Stomach smooth muscle (tissue), 2 donors: Measurements from ENCODE around the gene FRMD4A.
"Not testable (repeated sequence)": the region's sequence is repeated elsewhere in the genome, so short reads cannot be mapped to it uniquely, and the experiment has no call there.

Experiments used
- H3K27ac ChIP-seq: one replicate; pipeline ENCODE4 v1.7.0; 2013; ENCODE audit warnings: mild to moderate bottlenecking, low read length, inconsistent platforms
- H3K27me3 ChIP-seq, 2 donors: one replicate each; pipeline ENCODE4 v1.7.0; 2013; ENCODE audit warnings: low read length in 2 of 2; ENCODE audit not compliant: insufficient read depth in 2 of 2, control insufficient read depth in 1 of 2
- H3K36me3 ChIP-seq, 2 donors: one replicate each; pipeline ENCODE4 v1.7.0; 2013; ENCODE audit warnings: low read length in 2 of 2; ENCODE audit not compliant: control insufficient read depth in 2 of 2, insufficient read depth in 2 of 2
- H3K4me1 ChIP-seq: one replicate; pipeline ENCODE4 v1.7.0; 2013; ENCODE audit warnings: low read length; ENCODE audit not compliant: control insufficient read depth, insufficient read depth
- H3K4me3 ChIP-seq, 2 donors: one replicate each; pipeline ENCODE4 v1.7.0; 2013; ENCODE audit warnings: low read length in 2 of 2
- H3K9ac ChIP-seq, 2 donors: one replicate each; pipeline ENCODE4 v1.7.0; 2013; ENCODE audit warnings: low read length in 2 of 2, mild to moderate bottlenecking in 1 of 2
- H3K9me3 ChIP-seq, 2 donors: one replicate each; pipeline ENCODE4 v1.7.0; 2013; ENCODE audit warnings: low read length in 2 of 2; ENCODE audit not compliant: control insufficient read depth in 2 of 2
- donor health status: healthy.
- donor health status: Pancreatic carcinoma.

The FRMD4A gene

GRCh38 chr10:13930120-13930519, 400.6 kb downstream of the FRMD4A start:
- H3K4me1 ChIP-seq: no peaks in the 10 kb centered on the region
- no peaks in the 10 kb centered on the region for H3K27me3 ChIP-seq
- no peaks in the 10 kb centered on the region for H3K36me3 ChIP-seq
- no peak overlapping the region for H3K27ac ChIP-seq
- H3K9me3 ChIP-seq: no peaks in the 10 kb centered on the region
- no peak overlapping the region for H3K4me3 ChIP-seq
- no peak overlapping the region for H3K9ac ChIP-seq

GRCh38 chr10:13928451-13928850, 402.3 kb downstream of the FRMD4A start:
- H3K9me3 ChIP-seq: no peaks in the 10 kb centered on the region
- H3K36me3 ChIP-seq: no peaks in the 10 kb centered on the region
- no peak overlapping the region for H3K4me3 ChIP-seq
- H3K27me3 ChIP-seq: no peaks in the 10 kb centered on the region
- H3K4me1 ChIP-seq: no peaks in the 10 kb centered on the region
- no peak overlapping the region for H3K9ac ChIP-seq
- no peak overlapping the region for H3K27ac ChIP-seq

- no peak overlapping the region for H3K27ac ChIP-seq
These were observed 404.5 kb downstream of the FRMD4A start for GRCh38 chr10:13925971-13926780.

GRCh38 chr10:13924040-13924725, 406.5 kb downstream of the FRMD4A start:
- no peak overlapping the region for H3K9ac ChIP-seq
- H3K4me1 ChIP-seq: no peaks in the 10 kb centered on the region
- no peaks in the 10 kb centered on the region for H3K36me3 ChIP-seq
- no peak overlapping the region for H3K4me3 ChIP-seq
- H3K9me3 ChIP-seq: no peaks in the 10 kb centered on the region
- H3K27me3 ChIP-seq: no peaks in the 10 kb centered on the region
- H3K27ac ChIP-seq: no peak overlapping the region

More at GRCh38 chr10:13925971-13926780, 404.5 kb downstream of the FRMD4A start:
- Histone ChIP-seq H3K9me3 (no peaks in the 10 kb centered on the region), H3K4me3 (no peak overlapping the region), H3K9ac (no peak overlapping the region), H3K27me3 (no peaks in the 10 kb centered on the region), H3K36me3 (no peaks in the 10 kb centered on the region), H3K4me1 (no peaks in the 10 kb centered on the region)

GRCh38 chr10:13922586-13922985, 408.1 kb downstream of the FRMD4A start:
- H3K9me3 ChIP-seq: no peaks in the 10 kb centered on the region
- no peaks in the 10 kb centered on the region for H3K36me3 ChIP-seq
- H3K27ac ChIP-seq: no peak overlapping the region
- H3K4me3 ChIP-seq: no peak overlapping the region
- no peak overlapping the region for H3K9ac ChIP-seq
- no peaks in the 10 kb centered on the region for H3K27me3 ChIP-seq
- H3K4me1 ChIP-seq: no peaks in the 10 kb centered on the region

DNA sequence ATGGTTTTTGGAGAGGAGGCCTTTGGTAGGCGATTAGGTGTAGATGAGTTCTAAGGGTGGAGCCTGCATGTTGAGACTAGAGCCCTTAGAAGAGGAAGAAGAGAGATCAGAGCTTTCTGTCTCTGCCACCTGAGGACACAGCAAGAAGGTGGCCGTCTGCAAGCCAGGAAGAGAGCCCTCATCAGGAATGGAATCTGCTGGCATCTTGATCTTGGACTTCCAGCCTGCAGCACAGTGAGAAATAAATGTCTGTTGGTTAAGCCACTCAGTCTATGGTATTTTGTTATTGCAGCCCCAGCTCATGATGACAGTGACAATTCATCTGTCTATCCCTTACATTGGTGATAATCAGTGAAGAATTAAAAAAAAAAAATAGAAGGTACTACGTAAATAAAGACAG, 408.8 kb downstream of the FRMD4A start:
- no peaks in the 10 kb centered on the region for H3K27me3 ChIP-seq
- H3K36me3 ChIP-seq: no peaks in the 10 kb centered on the region
- no peak overlapping the region for H3K27ac ChIP-seq
- no peak overlapping the region for H3K4me3 ChIP-seq
- H3K9ac ChIP-seq: no peak overlapping the region
- no peaks in the 10 kb centered on the region for H3K4me1 ChIP-seq
- H3K9me3 ChIP-seq: no peaks in the 10 kb centered on the region

GRCh38 chr10:13921131-13921530, 409.6 kb downstream of the FRMD4A start:
- not testable (repeated sequence) for H3K9me3 ChIP-seq, H3K36me3 ChIP-seq, H3K9ac ChIP-seq, H3K27ac ChIP-seq, H3K4me3 ChIP-seq, H3K27me3 ChIP-seq, H3K4me1 ChIP-seq

DNA sequence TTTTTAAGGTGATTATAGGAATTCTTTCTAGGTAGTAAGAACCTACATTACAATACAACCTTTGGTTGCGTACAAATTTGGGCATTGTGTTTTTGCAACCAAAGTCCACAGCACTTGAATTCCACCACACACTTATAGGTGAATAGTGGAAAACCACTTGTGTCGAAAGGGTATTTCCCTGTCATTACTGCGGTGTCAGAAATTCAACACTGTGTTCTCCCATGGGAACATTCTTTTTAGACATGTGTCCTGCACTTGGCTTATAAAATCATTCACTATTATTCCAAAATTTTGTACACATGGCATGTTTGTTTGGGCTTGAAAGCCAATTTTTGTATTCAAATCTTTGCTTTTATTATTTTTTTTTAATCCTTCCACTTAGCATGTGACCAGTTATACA, 410.3 kb downstream of the FRMD4A start:
- Histone ChIP-seq H3K9me3 (no peaks in the 10 kb centered on the region), H3K4me1 (no peaks in the 10 kb centered on the region), H3K27me3 (no peaks in the 10 kb centered on the region), H3K4me3 (no peak overlapping the region), H3K36me3 (no peaks in the 10 kb centered on the region), H3K27ac (no peak overlapping the region), H3K9ac (no peak overlapping the region)

- no peaks in the 10 kb centered on the region for H3K9me3 ChIP-seq
- no peak overlapping the region for H3K4me3 ChIP-seq
- no peak overlapping the region for H3K9ac ChIP-seq
- no peak overlapping the region for H3K27ac ChIP-seq
- H3K36me3 ChIP-seq: no peaks in the 10 kb centered on the region
- no peaks in the 10 kb centered on the region for H3K4me1 ChIP-seq
- no peaks in the 10 kb centered on the region for H3K27me3 ChIP-seq
These were observed 410.7 kb downstream of the FRMD4A start for GRCh38 chr10:13920031-13920430.

DNA sequence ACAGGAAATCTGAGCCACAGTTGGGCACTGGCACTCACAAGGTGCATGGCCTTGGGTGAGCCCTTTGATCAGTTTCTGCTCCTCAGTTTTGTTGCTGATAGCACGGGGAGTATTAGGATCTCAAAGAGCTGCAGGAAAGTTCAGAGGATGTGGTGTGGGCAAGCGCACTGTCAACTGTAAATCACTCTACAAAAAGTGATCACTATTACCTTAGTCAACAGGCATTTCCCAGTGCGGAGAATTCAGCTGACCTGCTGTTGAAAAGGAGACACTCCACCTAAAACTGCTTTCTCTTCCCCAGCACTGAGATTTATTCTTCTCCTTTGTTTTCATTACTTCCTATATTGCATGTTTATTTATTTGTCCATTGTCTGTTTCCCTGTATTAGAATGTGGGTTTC, 412.9 kb downstream of the FRMD4A start:
- no peaks in the 10 kb centered on the region for H3K27me3 ChIP-seq
- H3K9me3 ChIP-seq: no peaks in the 10 kb centered on the region
- H3K27ac ChIP-seq: no peak overlapping the region
- H3K4me1 ChIP-seq: no peaks in the 10 kb centered on the region
- H3K9ac ChIP-seq: no peak overlapping the region
- no peak overlapping the region for H3K4me3 ChIP-seq
- no peaks in the 10 kb centered on the region for H3K36me3 ChIP-seq

DNA sequence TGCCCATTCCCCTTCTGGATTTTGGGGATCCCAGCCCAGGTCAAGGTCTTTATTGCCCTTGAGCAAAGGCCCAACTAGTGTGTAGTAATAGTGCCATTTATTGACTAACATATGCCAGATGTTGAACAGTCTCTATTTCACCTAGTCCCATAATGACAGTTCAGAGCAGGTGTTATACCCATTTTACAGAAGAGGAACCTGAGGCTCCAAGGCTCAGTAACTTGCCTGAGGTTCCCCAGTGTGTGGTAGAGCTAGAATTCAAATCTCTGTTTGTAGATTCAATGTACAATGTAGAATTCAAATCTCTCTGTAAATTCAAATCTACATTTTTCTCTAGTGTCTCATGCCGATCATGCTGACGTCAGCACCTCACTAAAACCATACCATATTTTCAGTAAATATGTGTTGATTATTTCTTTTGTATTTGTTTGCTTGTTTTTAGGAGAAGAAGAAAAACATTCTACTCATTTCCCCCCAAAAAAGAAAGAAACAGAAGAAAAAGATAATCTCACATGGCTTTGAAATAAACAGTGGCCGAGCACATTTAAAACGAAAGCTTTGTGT, 414.3 kb downstream of the FRMD4A start:
- Histone ChIP-seq H3K9ac (no peak overlapping the region), H3K4me1 (no peaks in the 10 kb centered on the region), H3K27ac (no peak overlapping the region), H3K36me3 (no peaks in the 10 kb centered on the region), H3K27me3 (no peaks in the 10 kb centered on the region), H3K4me3 (no peak overlapping the region), H3K9me3 (no peaks in the 10 kb centered on the region)
